OCI-LY3 (cell line): ENCODE results near the gene PPP2R3C.

Experiments
- CTCF ChIP-seq: fragments of 200-600, 300-600 bp; sonication (generic); IDR thresholded peaks from 2 replicates; pipeline ENCODE4 v1.5.1; 2014; ENCODE audit warnings: antibody characterized with exemption, low read length, low read depth
- EZH2phosphoT487 ChIP-seq: fragments of 200-600 bp; shearing (Covaris generic); IDR thresholded peaks from 2 replicates; pipeline ENCODE4 v1.6.1; 2018; ENCODE audit warnings: antibody characterized with exemption, mixed run types, low read depth

GRCh38 chr14:35161231-35161630 lies 39.4 kb upstream of the PPP2R3C start:
- TF ChIP-seq CTCF (no peak), EZH2phosphoT487 (no peak)
